HUES6 (cell line): Measurements from ENCODE around the gene PARD3.

Experiments
- H3K27ac ChIP-seq: 2 replicates; pipeline ENCODE4 v1.7.0; 2013; ENCODE audit warnings: low read depth, mild to moderate bottlenecking, low read length, inconsistent platforms
- H3K27me3 ChIP-seq: 2 replicates; pipeline ENCODE4 v1.6.1; 2013; ENCODE audit warnings: low read length; ENCODE audit not compliant: control insufficient read depth, insufficient read depth
- H3K36me3 ChIP-seq: 2 replicates; pipeline ENCODE4 v1.6.1; 2013; ENCODE audit warnings: low read length; ENCODE audit not compliant: control insufficient read depth, insufficient read depth
- H3K4me1 ChIP-seq: 2 replicates; pipeline ENCODE4 v1.6.1; 2013; ENCODE audit warnings: low read length; ENCODE audit not compliant: control insufficient read depth, insufficient read depth
- H3K4me3 ChIP-seq: 2 replicates; pipeline ENCODE4 v1.5.1; 2013; ENCODE audit warnings: low read depth, low read length
- H3K9ac ChIP-seq: one replicate; pipeline ENCODE4 v1.6.1; 2013; ENCODE audit warnings: mild to moderate bottlenecking, low read length
- H3K9me3 ChIP-seq: 2 replicates; pipeline ENCODE4 v1.6.1; 2013; ENCODE audit warnings: low read depth, low read length; ENCODE audit not compliant: control insufficient read depth, insufficient read depth

The PARD3 gene

DNA sequence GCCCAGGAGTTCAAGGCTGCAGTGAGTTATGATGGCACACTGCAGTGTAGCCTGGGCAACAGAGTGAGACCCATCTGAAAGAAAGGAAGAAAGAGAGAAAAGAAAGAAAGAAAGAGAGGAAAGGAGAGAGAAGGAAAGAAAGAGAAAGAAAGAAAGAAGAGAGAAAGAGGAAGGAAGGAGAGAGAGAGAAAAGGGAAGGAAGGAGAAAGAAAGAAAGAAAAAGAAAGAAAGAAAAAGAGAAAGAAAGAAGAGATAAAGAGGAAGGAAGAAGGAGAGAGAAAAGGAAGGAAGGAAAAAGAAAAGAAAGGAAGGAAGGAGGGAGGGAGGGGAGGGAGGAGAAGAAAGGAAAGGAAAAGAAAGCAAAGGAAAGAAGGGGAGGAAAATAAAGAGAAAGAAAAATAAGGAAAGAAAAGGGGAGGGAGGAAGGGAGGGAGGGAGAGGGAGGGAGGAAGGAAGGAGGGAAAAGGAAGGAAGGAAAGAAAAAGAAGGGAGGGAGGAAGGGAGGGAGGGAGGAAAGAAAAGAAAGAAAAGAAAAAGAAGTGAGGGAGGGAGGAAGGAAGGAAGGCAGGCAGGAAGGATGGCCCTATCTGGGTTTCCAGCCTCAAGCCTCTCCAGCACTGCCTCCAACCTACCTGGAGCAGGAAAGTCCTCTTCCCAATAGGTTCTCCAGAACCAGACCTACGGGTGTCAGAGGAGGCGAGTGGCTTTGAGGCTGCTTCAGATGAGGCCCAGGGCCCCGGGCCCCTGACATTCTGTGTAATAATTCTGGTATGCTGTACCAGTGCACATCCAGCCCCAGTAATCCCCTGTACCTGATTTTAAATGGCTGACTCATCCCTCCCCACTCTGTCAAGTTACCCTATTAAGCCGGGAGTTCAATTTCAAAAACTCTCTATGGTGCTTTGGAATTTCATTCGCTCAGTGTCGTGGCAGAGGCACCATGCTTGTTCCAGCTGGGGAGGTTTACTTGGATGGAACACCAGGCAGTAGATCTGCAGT lies 6.8 kb upstream of the PARD3 start:
- H3K36me3 ChIP-seq, result no peaks in the 10 kb centered on the region
- no peak overlapping the region for H3K4me3 ChIP-seq
- no peak overlapping the region for H3K9ac ChIP-seq
- peaks cover 8% of the 10 kb centered on the region for H3K27me3 ChIP-seq
- H3K4me1 ChIP-seq, result no peaks in the 10 kb centered on the region
- no peak overlapping the region for H3K27ac ChIP-seq
- no peaks in the 10 kb centered on the region for H3K9me3 ChIP-seq

DNA sequence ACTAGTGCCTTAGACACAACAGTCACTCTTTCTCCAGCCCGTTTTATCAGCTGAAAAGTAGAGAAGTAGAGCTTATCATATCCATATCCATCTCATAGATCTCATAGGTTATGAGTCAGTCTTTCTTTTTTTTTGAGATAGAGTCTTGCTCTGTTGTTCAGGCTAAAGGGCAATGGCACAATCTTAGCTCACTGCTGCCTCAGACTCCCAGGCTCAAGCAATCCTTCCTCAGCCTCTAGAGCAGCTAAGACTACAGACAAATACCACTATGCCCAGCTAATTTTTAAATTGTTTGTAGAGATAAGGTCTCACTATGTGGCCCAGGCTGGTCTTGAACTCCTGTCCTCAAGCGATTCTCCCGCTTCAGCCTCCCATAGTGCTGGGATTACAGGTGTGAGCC lies 2.5 kb upstream of the PARD3 start:
- Histone ChIP-seq H3K36me3 (no peaks in the 10 kb centered on the region), H3K27me3 (peaks cover 20% of the 10 kb centered on the region), H3K4me3 (no peak overlapping the region), H3K9me3 (no peaks in the 10 kb centered on the region), H3K27ac (no peak overlapping the region), H3K4me1 (peaks cover 16% of the 10 kb centered on the region), H3K9ac (no peak overlapping the region)

DNA sequence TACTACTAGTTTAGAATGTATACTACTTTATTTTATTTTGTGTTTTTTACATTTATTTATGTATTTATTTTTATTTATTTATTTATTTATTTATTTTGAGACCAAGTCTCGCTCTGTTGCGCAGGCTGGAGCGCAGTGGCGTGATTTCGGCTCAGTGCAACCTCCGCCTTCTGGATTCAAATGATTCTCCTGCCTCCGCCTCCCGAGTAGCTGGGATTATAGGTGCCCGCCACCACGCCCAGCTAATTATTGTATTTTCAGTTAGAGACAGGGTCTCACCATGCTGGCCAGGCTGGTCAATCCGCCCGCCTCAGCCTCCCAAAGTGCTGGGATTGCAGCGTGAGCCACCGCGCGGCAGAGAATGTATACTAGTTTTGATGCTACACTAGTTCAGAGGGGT lies 2.0 kb upstream of the PARD3 start:
- Histone ChIP-seq H3K4me3 (no peak overlapping the region), H3K9ac (no peak overlapping the region), H3K27ac (no peak overlapping the region), H3K27me3 (peaks cover 20% of the 10 kb centered on the region), H3K36me3 (no peaks in the 10 kb centered on the region), H3K4me1 (peaks cover 17% of the 10 kb centered on the region), H3K9me3 (no peaks in the 10 kb centered on the region)

DNA sequence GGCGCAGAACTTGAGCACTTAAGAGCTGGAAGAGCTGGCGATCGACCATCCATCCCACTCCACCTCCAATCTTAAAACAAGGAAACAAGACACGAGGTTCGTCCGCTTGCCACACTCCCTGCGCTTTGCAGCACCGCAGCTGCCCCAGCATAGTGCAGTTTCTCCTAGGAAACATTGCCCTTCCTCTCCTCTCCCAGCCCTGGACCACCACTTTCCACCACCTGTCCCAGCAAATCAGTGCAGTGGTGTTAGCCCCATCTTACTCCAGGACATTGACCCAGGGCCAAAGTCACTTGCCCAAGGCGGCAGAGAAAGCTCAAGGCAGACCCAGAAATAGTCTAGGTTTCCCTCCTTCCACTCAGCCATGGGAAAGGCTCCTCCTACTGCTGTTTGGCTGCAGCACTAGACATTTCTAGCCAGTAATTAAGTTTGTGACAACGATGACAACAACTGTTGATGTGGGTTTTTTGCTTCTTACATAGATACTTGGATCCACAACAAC lies 1.5 kb upstream of the PARD3 start:
- Histone ChIP-seq H3K27me3 (peaks cover 20% of the 10 kb centered on the region), H3K4me1 (peaks cover 20% of the 10 kb centered on the region), H3K36me3 (no peaks in the 10 kb centered on the region), H3K27ac (no peak overlapping the region), H3K4me3 (peak overlapping the region; percentile 70), H3K9me3 (no peaks in the 10 kb centered on the region), H3K9ac (no peak overlapping the region)

DNA sequence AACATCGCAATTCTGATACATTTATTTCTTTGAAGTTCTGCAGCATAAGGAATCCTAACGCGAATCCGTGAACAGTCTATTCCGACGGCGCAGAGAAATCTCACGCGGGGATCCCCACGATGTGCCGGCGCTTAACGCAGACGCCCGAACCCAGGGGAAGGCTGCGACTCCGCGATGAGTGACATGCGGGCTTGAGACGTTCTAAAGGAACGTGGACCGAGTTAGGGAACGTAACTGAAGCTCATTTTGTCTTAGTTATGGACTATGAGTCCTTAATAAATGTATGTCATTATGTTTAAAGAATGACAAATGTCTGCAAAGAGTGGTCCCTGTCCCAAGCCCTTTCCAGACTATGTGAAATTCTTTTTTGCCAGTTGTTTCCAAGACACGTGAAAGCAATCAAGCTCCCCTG lies 995 bp upstream of the PARD3 start:
- peaks cover 24% of the 10 kb centered on the region for H3K4me1 ChIP-seq
- H3K9me3 ChIP-seq, result no peaks in the 10 kb centered on the region
- no peaks in the 10 kb centered on the region for H3K36me3 ChIP-seq
- H3K27me3 ChIP-seq, result peaks cover 20% of the 10 kb centered on the region
- H3K9ac ChIP-seq, result peak overlapping the region; percentile 55
- H3K4me3 ChIP-seq, result peak overlapping the region; percentile 70
- H3K27ac ChIP-seq, result no peak overlapping the region

DNA sequence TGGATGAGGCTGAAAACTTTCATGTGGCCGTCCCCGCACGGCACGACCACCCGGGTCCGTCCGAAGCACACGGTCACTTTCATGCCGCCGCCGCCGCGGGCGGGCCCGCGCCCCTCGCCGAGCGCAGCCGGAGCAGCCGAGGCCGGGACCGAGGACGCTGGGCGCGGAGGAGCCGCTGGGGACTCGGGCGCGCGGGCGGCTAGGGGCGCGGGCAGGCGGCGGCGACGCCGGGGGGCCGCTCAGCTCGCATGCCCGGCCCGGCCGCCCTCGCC lies 247 bp downstream of the PARD3 start:
- Histone ChIP-seq H3K27ac (0 out of 2 replicates have a peak overlapping the region, but pooled peaks have one; percentile 87), H3K4me1 (peaks cover 34% of the 10 kb centered on the region), H3K36me3 (no peaks in the 10 kb centered on the region), H3K27me3 (peaks cover 20% of the 10 kb centered on the region), H3K9ac (peak overlapping the region; percentile 90), H3K4me3 (peak overlapping the region; percentile 70), H3K9me3 (no peaks in the 10 kb centered on the region)

DNA sequence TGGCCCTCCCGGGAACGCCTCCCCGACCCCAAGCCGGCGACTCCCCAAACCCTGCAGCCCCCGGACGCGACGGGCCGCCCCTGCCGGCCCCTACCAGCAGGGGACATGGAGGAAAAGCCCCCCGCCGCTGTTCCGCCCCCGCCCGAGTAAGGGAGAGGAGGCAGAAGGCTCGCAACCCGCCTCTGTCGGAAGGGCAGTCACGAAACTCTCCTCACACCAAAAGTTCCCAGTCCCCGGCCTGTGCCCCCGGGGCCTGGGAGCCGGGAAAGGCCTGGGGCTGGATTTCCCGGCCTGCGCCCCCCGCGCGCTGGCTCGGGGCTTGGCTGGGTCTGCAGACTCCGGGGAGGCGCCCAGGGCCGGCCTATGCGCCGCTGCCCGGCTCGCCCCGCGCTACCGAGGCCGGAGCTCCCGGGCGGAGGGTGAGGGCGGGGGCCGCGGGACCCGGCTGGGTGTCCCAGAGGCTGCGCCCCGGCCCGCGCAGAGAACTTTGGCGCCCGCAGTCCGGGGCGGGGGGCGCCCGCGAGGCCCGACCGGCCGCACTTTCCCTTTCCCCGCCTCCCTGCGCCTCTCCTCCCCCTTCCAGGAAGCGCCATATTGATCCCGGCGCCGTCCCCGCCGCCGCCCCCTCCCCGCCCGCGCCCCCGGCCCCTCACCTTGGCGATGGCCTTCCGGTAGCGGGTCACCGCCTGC lies 728 bp downstream of the PARD3 start:
- Histone ChIP-seq H3K36me3 (no peaks in the 10 kb centered on the region), H3K27ac (peak overlapping the region; percentile 87), H3K9ac (peak overlapping the region; percentile 90)

DNA sequence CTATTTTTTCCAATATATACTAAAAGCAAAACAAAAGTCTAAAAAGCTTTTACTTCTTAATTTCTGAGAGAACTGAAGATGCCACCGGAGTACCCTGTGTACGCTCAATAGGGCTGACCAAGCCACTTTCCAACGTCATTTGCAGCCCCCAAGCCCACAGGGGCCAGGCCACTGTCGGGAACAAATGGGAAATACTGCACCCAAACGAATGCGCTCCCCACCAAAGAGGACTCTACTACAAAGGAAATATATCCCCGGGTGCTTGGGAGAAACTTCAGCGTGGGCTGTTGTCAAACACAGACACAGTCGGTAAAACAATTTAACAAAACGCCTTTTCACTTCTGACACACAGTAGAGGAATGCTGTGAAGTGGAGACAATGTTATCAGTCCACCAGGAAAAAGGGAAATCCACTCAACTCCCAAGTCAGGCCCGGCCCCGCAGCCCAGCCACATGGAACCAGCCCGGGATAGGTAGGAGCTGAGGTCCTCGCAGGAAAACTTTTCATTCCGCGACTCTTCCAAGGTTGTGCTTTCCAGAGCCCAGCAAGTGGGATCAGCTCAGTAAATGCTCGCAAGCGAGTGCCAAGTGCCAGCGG lies 1.4 kb downstream of the PARD3 start:
- H3K27me3 ChIP-seq, result peaks cover 20% of the 10 kb centered on the region
- peak overlapping the region; percentile 90 for H3K9ac ChIP-seq
- H3K36me3 ChIP-seq, result no peaks in the 10 kb centered on the region
- H3K9me3 ChIP-seq, result no peaks in the 10 kb centered on the region
- peak overlapping the region; percentile 70 for H3K4me3 ChIP-seq
- H3K4me1 ChIP-seq, result peaks cover 42% of the 10 kb centered on the region
- H3K27ac ChIP-seq, result peak overlapping the region; percentile 87

More for the DNA sequence above, 728 bp downstream of the PARD3 start:
- H3K9me3 ChIP-seq, result no peaks in the 10 kb centered on the region
- peaks cover 35% of the 10 kb centered on the region for H3K4me1 ChIP-seq
- H3K27me3 ChIP-seq, result peaks cover 20% of the 10 kb centered on the region
- H3K4me3 ChIP-seq, result peak overlapping the region; percentile 70

DNA sequence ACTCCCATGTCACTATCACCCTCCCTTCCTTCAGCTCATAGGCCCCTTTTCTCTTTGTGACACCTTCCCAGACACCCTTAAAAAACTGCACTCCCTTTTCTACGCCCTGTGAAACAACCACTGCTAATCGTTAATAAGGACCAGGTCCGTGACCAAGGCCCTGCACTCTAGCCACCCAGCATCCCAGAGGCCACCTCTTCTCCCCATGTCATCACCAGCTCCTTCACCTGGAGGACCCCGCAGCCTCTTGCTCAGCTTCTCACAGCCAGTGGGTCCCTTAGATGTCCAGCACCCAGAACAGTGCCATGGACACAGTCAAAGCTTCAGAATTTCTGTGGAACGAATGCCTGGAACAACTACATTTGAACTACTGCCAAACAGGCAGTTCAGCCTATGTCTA lies 2.3 kb downstream of the PARD3 start:
- Histone ChIP-seq H3K4me3 (peak overlapping the region; percentile 70; the same call in 1 of the 2 replicates), H3K27me3 (peaks cover 20% of the 10 kb centered on the region), H3K4me1 (peaks cover 50% of the 10 kb centered on the region), H3K9me3 (no peaks in the 10 kb centered on the region), H3K36me3 (no peaks in the 10 kb centered on the region), H3K9ac (no peak overlapping the region), H3K27ac (no peak overlapping the region)

DNA sequence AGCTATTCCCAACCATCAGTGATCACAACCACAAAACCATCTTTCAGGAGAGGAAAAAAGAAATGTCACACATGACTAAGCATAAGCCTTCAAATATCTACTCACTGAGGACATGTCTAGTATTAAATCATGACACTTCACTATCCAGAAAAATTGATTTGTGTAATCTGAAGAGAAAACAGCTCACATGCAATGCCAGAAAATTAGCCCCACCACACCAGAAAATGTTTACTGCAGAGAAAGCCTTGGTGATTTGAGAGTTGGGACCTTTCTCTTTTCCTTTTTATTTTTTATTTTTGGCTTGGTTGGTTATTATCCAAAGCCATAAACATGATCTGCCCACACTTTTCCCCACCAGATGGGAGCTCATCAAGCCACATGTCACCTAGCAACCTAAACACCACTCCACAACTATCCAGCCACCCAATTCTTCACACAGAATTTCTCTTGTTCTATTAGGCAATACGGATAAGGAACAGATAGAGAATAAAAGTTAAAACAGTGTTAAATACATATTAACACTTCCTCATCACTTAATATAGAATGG lies 3.1 kb downstream of the PARD3 start:
- no peak overlapping the region for H3K9ac ChIP-seq
- H3K27me3 ChIP-seq, result peaks cover 13% of the 10 kb centered on the region
- no peaks in the 10 kb centered on the region for H3K36me3 ChIP-seq
- no peak overlapping the region for H3K27ac ChIP-seq
- no peaks in the 10 kb centered on the region for H3K9me3 ChIP-seq
- no peak overlapping the region for H3K4me3 ChIP-seq
- peaks cover 50% of the 10 kb centered on the region for H3K4me1 ChIP-seq
